NB4 (cell line): Measurements from ENCODE around the gene MOB3C.
A peak's percentile ranks its signal among the peaks of the same experiment; 100 is the strongest.

Source experiments
- DNase-seq: peaks from one replicate; pipeline ENCODE4 v3.0.0; 2010; ENCODE audit warnings: low read depth
- H3K4me3 ChIP-seq: one replicate; pipeline ENCODE4 v1.5.1; 2011; ENCODE audit warnings: mild to moderate bottlenecking, low read depth, low read length, moderate library complexity
- MAX ChIP-seq: IDR thresholded peaks from 2 replicates; pipeline ENCODE4 v1.6.1; 2011; ENCODE audit warnings: low read depth, low read length
- MYC ChIP-seq: IDR thresholded peaks from 2 replicates; pipeline ENCODE4 v1.6.1; 2011; ENCODE audit warnings: low read depth, low read length
- POLR2A ChIP-seq: IDR thresholded peaks from 2 replicates; pipeline ENCODE4 v1.6.1; 2011; ENCODE audit warnings: mild to moderate bottlenecking; ENCODE audit not compliant: insufficient read length; ENCODE audit errors: extremely low read depth
- TF ChIP-seq, protein P1 (sequence below): IDR thresholded peaks from one replicate; pipeline ENCODE4 v1.5.1; 2012; ENCODE audit warnings: low read depth, low read length

The MOB3C gene

DNA sequence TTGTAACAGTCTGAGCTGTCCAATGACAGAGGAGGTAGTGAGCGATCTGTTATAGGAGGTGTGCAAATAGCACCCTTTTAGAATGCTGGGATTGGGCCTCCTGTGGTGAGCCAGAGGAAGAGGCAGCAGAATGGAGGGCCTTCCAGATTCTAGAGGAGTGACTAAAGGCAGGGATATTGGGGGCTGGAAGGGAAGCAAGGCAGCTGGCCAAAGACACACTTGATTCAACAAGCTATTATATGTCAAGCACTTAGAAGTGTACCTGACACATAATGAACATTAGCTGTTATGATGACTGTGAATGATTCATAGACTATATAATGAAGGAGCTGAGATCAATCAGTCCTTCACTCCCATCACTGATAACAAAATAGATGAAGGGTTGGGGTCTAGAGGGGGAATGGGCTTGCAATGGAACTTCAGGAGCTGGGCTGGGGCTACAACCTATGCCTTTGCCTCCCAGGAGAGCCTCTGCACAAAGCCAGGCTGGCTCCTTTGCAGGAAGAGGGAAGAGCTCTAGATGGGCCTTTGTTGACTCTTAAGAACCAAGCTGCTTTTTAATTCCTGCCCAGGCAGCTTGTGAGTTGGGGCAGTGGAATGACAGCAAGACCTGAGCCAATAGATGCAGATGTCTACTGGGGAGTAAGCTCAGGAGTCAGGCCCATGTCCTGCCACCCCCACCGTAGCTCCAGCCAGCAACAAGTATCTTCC is 10.2 kb downstream of the MOB3C start:
- TF ChIP-seq MAX (no peak), MYC (no peak), POLR2A (no peak)
- TF ChIP-seq, protein P1, sequence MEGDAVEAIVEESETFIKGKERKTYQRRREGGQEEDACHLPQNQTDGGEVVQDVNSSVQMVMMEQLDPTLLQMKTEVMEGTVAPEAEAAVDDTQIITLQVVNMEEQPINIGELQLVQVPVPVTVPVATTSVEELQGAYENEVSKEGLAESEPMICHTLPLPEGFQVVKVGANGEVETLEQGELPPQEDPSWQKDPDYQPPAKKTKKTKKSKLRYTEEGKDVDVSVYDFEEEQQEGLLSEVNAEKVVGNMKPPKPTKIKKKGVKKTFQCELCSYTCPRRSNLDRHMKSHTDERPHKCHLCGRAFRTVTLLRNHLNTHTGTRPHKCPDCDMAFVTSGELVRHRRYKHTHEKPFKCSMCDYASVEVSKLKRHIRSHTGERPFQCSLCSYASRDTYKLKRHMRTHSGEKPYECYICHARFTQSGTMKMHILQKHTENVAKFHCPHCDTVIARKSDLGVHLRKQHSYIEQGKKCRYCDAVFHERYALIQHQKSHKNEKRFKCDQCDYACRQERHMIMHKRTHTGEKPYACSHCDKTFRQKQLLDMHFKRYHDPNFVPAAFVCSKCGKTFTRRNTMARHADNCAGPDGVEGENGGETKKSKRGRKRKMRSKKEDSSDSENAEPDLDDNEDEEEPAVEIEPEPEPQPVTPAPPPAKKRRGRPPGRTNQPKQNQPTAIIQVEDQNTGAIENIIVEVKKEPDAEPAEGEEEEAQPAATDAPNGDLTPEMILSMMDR = no peak
- no peak for DNase-seq
- H3K4me3 ChIP-seq = no peak overlapping the region

GRCh38 chr1:46605232-46605631 is 11.4 kb downstream of the MOB3C start:
- no peak for TF ChIP-seq MYC
- TF ChIP-seq MAX = no peak
- TF ChIP-seq POLR2A = no peak
- TF ChIP-seq, protein P1 = no peak
- H3K4me3 ChIP-seq = no peak overlapping the region
- peak; percentile 44 for DNase-seq

- peak; percentile 93 for DNase-seq
- TF ChIP-seq, protein P1 = peak; percentile 18
- TF ChIP-seq MAX (no peak), POLR2A (peak; percentile 96), MYC (0 out of 2 replicates have a peak, but pooled peaks have one; percentile 16)
These were observed 12.6 kb downstream of the MOB3C start, which contains the start of gene MKNK1 for GRCh38 chr1:46603858-46604549. Gene MKNK1, minus strand, starts transcription at chr1:46604268. Its CDS starts 20,941 bp downstream, at chr1:46583327.

GRCh38 chr1:46603481-46603857 is 13.1 kb downstream of the MOB3C start:
- DNase-seq = no peak
- TF ChIP-seq MYC (no peak), MAX (no peak), POLR2A (no peak)
- TF ChIP-seq, protein P1 = no peak
- peak overlapping the region; percentile 87 for H3K4me3 ChIP-seq

More at GRCh38 chr1:46603858-46604549, 12.6 kb downstream of the MOB3C start, which contains the start of gene MKNK1:
- peak within 1 kb of the TSS; percentile 87 for H3K4me3 ChIP-seq

DNA sequence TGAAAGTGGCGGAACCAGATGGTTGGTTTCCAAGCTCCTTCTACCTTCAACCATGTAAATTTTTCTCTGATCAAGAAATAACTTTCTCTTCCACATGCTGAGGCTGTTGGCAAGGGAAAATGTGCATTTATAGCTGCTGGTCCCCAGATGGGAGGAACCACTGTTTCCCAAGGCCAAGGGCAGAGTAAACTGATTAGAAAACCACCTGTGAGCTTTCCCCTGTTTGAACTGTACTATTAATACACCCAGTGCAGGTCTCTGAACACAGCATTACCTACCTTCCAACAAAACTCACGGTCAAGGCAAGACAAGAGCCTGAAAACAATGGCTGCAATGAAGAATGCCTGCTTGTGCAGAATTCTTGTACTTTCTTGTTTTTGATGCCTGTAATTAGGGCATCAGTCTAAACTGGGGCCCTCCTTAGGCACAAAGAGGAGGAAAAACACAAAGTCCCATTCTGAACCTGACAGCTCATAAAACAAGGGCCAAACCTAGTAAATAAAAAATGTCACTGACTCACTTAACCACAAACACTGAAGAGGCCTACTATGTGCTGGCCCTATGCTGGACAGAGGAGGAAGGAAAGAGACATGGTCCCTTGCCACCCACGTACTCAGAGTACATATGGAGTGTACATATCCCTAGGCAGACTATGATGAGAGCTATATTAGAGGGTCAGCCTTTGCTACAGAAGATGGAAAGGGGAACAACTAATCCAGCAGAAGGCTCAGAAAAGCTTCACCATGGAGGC is 15.2 kb downstream of the MOB3C start:
- DNase-seq = no peak
- H3K4me3 ChIP-seq = no peak overlapping the region
- TF ChIP-seq, protein P1 = no peak
- TF ChIP-seq POLR2A (no peak), MAX (no peak), MYC (no peak)
